GM19395 (cell line): ENCODE measurements around the gene PLCL2.

Experiments used
- ATAC-seq: cut with Tn5 transposase; IDR thresholded peaks from one replicate; pipeline ENCODE4 v1.9.1; 2021; ENCODE audit warnings: mild to moderate bottlenecking, moderate library complexity; ENCODE audit not compliant: unreplicated experiment

Gene PLCL2

DNA sequence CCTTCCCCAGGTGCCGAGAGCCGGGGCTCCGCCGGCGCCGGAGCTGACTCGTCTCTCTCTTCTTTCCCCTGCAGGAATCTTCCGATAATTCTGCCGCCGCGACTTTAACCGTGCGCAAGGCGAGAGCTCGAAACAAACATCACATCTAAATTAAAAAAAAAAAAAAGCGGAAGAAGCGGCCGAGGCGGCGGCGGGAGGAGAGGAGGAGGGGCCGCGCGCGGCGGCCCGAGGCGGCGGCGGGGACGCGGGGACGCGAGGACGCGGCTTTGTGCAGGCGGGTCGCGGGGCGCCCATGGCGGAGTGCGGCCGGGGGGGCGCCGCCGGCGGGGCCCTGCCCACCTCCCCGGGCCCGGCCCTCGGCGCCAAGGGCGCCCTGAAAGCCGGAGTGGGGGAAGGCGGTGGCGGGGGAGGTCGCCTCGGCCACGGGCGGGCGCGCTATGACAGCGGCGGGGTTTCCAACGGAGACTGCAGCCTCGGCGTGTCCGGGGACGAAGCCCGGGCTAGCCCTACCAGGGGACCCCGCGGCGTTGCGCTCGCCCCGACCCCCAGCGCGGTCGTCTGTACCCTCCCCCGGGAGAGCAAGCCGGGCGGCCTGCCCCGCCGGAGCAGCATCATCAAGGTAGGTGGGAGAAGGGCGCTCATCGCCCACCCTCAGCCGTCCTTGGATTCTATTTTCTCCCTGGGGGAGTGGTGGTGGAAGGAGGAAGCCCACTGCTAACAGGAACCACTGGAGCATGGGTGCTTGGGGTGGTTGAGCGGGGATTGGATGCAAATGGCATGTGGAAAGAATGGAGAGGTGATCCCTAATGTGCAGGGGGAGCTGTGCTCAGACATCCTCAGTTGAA, at the start of gene PLCL2:
Gene PLCL2, plus strand, starts transcription at position 208 of the 845 bp plus-strand sequence. Its CDS starts 85 bp downstream, at position 293.
- ATAC-seq = peak; percentile 38

DNA sequence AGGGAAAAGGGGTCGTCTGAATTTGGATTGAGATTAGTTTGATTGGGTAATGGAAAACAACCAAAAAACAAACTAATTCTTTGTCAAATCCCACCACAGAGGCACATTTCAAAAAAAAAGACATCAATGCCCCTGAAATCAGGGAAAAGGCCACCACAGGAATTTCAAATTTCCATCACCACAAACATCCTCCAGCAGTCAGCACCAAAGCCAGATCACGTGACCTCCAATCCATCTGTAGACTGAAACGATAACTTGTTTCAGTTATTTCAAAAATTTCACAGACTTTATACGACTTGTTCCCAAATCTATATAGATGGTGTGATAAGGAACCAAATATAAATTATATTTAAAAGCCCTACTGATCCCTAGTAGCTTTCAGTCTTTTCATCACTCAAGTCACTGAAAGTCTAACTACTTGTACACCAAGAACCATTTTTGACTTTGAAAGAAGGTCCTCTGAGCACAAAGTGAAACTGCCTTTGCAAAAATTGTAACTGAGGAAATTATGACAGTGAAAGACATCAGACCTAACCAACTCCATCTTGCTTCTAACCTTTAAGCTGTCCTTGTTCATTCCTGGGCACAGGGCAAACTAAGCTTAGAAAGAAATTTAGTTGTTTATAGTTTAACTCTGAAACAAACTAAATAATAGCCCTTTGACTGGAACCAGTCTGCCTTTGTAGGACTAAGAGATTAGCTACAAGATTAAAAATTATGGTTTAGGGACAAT, 48.1 kb upstream of the PLCL2 start:
- ATAC-seq = no peak

- no peak for ATAC-seq
Observed at GRCh38 chr3:16837602-16838001, 47.2 kb upstream of the PLCL2 start.

DNA sequence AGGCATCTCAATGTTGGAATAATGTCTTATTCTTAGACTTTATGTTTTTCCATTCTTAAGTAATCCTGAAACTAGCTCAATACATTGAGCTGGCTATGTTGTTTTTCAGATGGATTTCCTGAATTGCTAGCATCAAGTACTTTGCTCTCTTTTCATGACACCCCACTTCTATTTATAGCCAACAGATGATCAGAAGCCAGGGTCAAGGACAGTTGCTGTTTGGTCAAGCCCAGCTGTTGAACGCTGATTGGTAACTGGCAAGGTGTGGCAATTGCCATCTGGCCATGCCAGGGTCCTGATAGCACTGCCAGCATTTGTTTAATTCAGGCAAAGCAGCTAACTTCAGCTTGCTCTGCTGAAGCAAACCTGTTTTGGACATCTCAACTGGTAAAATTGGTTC, 46.2 kb upstream of the PLCL2 start:
- ATAC-seq = no peak

GRCh38 chr3:16839271-16840100, 45.3 kb upstream of the PLCL2 start:
- ATAC-seq = no peak

- ATAC-seq = no peak
Observed at GRCh38 chr3:16840101-16840424, 44.7 kb upstream of the PLCL2 start.

GRCh38 chr3:16841041-16841753, 43.6 kb upstream of the PLCL2 start:
- ATAC-seq = no peak

DNA sequence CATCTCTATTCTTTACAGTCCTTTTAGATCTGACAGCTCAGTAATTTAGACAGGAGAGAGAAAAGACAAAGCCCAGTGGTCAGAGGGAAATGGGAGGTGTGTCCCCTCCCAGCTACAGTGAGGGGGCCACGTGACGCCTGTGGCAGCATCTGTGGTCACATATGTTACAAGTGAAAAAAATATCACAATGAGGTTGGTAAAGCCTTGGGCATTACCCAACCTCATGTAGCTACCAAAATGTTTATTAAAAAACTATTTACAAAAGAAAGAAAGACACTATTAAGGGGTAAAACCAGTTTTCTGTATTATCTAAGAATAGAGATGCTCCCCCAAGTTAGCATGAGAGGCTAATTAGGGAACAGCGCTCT, 42.9 kb upstream of the PLCL2 start:
- peak; percentile 68 for ATAC-seq

DNA sequence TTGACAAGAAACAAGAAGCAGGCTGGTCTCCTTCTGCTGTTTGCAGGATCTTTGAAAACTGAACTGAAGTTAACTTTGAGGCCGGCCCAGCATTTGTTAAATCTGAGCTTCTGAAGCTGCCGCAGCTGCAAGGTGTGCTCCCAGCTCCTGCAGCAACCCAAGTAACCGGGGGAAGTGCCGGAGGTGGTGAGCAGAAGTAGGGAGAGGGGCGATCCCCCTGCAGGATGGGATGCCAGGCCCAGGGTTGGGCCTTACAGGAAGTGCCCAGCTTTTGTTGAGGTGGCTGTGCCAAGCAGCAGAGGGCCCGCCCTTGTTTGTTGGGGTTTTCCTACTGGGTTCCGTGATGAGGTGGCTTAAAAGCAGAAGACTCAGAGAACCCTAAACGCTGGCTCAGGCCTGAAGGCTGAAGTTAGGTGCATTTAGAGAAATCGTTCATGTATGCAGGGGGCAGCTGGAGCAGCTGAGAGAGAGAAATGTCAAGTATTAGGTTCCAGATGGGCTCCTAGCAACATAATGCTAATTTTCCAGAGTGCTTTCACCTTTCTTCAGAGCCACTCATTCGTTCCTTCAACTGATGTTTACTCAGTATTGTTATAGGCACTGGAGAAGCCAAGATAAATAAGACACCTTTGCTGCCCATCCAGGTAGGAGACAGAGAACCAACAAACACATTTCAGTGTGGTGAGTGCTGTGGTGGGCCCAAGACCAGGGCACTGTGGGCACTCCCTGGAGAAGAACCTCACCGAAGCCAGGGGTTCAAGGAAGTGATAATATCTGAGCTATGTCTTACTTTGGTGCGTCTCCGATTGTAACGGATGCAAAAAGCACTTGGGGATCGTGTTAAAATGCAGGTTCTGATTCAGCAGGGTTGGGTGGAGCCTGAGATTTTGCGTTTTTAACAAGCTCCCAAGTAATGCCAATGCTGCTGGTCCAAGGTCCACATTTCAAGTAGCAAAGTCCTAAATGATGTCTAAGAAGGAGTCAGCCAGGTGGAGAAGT, 42.2 kb upstream of the PLCL2 start:
- ATAC-seq = peak; percentile 71

DNA sequence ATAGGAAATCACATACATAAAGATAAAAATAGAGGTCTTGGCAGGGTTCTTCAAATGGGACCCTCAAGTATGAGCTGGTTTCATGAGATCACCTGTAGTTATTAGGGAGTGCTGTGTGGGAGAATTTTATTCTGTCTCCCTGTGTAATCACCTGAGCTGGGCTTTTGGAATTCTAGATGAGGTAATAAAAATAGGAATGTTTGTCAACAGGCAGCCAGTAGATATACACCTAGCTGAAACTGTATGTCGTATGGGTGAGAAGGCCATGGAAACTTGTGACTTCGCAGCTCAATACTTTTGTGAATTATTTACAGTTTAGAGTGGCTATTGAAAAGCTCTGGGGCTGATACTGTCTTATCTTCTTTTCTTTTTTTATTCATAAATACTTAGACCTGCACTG, 40.5 kb upstream of the PLCL2 start:
- ATAC-seq = no peak

DNA sequence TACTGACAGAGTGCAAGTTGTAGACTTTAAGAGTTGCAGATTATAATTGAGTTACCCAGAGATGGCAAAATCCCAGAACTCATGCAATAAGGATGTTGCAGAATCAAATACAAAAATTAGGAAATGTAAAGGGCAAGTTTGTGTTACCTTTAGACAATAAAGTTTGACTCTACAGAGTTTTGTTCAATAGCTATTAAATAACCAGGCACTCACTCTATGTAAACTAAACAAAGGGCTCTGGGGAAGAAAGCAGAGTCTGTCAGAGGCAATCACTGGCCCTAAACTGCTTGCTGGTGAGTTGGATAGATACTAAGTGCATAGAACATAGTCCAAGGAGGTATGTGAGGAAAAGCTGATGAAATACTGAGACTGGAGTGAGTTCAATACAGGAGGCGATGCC, 40.0 kb upstream of the PLCL2 start:
- no peak for ATAC-seq

GRCh38 chr3:16846373-16847080, 38.2 kb upstream of the PLCL2 start:
- ATAC-seq = no peak

DNA sequence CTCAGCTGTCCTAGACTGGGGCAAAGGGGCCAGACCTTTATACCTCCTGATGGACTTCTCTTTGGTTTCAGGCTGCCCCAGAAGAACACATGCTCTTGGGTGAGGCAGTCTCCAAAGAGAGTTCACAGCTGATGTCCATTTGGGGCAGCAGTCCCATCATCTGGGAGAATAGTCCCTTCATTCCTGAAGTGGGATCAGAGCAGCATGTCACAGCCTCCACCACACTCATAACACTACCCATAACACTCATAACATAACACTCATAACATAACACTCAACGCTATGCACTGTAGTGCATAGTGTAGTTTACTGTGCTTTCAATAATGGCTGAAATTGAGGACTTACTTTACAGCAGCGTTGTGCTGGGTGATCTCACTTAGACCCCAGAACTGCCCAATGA, 36.7 kb upstream of the PLCL2 start:
- peak; percentile 63 for ATAC-seq

GRCh38 chr3:16849229-16849628, 35.5 kb upstream of the PLCL2 start:
- ATAC-seq = peak; percentile 80

- no peak for ATAC-seq
Observed at GRCh38 chr3:16849795-16850194, 35.0 kb upstream of the PLCL2 start.

GRCh38 chr3:16855497-16855896, 29.3 kb upstream of the PLCL2 start:
- no peak for ATAC-seq

GRCh38 chr3:16860234-16860633, 24.5 kb upstream of the PLCL2 start:
- no peak for ATAC-seq

GRCh38 chr3:16861432-16861831, 23.3 kb upstream of the PLCL2 start:
- ATAC-seq = no peak
